HG03575 (cell line): Measurements from ENCODE around the gene VAPA.
"Not testable (repeated sequence)": the region's sequence is repeated elsewhere in the genome, so short reads cannot be mapped to it uniquely, and the experiment has no call there.

Experiments used
- ATAC-seq: cut with Tn5 transposase; IDR thresholded peaks from one replicate; pipeline ENCODE4 v1.9.1; 2021; ENCODE audit not compliant: unreplicated experiment, insufficient number of reproducible peaks, low FRiP score; ENCODE audit errors: extremely low read depth

VAPA gene

DNA sequence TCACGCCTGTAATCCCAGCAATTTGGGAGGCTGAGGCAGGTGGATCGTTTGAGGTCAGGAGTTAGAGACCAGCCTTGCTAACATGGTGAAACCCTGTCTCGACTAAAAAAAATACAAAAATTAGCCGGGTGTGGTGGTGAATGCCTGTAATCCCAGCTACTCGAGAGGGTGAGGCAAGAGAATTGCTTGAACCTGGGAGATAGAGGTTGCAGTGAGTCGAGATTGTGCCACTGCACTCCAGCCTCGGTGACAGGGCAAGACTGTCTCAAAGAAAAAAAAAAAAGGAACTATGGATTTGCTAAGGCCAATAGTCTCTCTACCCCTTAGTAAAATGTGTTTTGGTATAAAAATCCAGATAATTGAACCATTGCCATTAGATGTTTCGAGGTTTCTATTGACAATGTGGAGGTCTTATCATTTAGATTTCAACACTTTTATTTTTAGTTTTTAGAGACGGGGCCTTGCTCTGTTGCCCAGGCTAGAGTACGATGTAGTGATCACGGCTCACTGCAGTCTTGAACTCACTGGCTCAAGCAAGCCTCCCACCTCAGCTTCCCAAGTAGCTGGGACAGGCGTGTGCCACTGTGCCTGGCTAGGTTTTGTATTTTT, 29.2 kb upstream of the VAPA start:
- ATAC-seq = no peak

DNA sequence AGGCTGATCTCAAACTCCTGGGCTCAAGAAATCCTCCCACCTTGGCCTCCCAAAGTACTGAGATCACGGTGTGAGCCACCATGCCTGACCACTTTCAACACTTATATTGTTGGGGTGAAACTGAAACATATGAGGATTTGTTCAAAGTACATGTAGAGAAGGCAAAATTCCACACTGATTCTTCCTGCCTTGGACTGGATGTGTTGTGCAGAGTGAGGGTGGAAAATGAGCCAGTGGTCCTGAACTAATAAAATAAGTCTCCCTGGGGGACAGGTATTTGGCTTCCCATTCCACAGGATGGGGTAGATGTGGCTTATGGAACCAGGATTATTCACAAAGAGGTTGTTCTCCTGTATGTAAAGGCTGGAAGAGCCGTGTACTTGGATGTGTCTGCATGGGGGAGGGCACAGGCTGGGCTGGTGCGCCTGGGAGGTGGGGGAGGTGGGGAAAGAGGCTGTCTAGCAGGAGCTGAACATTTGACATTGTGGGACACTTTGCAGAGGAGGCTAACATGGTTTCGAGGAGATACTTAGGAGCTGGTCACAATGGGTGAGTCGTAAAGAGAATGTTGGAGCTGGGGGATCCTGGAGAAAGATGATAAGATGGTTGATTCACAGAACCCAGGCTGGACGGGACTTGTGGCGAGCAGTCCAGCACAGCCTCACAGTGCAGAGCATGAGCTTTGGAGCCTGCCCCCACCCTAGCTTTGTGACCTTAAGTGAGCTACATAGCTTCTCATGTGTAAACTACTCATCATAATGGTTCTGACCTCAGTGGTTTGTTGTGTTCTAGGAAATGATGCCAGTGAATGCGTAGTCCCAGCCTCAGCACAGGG, 28.4 kb upstream of the VAPA start, which contains the start of gene TXNDC2:
TSS of gene TXNDC2 (plus strand) at position 804 of the 835 bp plus-strand sequence. CDS start 708 bp downstream, outside the sequence.
- no peak for ATAC-seq

DNA sequence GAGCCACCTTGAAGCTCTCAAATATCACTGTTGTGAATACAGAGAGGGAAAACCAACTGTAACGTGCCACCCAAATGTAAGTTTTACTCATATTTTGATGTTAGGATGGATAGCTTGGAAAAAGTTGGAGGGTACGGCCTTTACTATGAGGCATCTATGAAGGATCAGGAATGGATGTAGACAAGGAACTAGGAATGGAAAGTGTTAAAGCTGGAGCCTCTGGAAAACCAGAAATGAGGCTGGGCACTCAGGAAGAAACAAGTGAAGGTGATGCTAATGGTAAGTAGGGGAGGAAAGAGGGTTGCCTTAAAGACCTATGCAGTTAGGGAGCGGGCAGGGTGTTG, 27.8 kb upstream of the VAPA start:
- no peak for ATAC-seq

DNA sequence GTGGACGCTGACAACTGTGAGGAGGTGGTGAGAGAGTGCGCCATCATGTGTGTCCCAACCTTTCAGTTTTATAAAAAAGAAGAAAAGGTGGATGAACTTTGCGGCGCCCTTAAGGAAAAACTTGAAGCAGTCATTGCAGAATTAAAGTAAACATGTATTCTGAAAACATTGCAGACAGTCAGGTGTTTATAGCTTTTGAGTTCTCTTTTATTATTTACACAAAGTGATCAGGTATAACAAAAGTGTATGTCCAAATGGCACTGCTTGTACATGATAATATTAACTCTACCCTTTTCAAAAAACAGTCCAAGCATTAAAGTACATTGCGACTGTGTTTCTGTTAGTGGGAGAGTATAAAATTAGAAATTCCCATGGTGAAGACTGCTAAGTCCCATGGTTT, 25.8 kb upstream of the VAPA start:
- no peak for ATAC-seq

DNA sequence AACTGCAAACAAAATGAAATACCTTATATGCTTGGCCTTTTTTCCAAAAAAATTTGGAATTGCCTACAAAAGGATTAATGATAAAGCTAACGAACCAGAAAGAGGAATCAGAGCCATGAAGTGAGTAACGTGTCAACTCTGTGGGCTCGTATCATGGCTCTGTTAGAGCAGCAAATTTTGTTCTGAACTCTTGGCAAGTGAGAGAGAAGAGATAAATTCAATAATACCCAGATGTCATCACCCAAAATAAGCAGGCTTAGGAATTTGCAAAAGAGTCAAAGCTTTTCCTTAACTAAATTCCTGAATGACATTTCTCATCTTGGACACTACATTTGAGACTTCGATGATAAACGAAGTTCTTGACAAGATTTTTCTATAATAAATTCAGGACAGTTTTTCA, 23.6 kb upstream of the VAPA start:
- ATAC-seq = no peak

DNA sequence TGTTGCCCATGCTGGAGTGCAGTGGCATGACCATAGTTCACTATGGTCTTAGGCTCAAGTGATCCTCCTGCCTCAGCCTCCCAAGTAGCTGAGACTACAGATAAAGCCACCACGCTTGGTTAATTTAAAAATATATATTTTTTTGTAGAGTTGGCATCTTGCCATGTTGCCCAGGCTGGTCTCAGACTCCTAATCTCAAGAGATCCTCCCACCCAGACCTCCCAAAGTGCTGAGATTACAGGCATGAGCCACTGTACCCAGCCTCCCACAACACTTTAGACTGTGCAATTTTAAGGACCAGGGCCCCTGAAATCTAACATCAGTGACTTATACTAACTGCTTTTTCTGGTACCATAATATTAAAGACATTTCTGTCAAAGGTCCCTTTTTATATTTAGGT, 22.9 kb upstream of the VAPA start:
- no peak for ATAC-seq

DNA sequence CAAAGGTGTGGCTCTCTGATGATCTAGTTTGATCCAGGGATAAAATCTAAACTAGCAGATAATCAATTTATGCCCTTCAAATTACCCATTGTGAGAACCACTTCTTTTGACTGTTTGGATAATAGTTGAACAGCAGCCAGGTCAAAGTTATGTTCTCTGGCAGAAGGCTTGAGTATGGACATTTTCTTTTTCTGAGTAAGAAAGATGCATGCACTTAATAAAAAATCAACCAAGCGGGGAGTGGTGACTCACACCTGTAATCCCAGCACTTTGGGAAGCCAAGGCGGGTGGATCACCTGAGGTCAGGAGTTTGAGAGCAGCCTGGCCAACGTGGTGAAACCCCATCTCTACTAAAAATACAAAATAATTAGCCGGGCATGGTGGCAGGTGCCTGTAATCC, 22.3 kb upstream of the VAPA start:
- not testable (repeated sequence) for ATAC-seq

DNA sequence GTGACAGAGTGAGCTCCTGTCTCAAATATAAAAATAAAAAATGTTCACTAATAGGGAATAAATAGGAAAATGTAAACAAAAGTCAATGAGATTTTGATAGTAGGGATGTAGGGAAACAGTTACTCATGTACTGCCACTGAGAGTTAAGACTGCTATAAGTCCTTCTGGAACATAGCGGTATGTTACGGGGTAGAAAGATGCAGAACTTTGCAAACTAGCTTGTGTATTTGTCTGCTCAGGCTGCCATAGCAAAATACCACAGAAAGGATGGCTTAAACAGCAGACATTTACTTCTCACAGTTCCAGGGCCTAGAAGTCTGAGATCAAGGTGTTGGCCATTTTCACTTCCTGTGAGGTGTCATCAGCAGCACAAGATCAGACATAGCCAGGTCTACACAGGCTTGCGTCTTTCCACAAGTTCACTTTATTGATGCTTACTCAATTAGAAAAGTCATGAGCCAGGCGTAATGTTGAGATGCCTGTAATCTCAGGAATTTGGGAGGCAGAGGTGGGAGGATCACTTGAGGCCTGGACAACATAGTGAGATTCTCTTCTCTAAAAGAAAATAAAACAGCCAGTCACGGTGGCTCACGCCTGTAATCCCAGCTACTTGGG, 19.3 kb upstream of the VAPA start:
- no peak for ATAC-seq

DNA sequence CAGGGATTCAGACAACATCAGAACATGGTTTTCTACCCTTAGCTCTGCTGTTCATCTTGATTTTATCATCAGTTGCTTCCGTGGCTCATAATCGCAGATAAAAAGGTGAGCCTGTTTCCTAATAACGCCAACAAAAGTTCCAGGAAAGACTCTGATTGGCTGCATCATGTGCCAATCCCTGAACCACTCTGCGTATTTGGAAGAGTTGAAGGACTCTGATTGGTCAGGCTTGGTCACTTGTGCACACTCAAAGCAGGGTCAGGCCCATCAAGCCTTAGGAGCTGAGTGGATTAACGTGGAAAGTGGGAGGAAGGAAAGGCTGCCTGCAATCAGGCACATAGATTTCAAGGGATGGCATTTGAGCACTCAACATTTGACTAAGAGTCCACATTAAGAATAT, 16.7 kb upstream of the VAPA start:
- ATAC-seq = no peak

DNA sequence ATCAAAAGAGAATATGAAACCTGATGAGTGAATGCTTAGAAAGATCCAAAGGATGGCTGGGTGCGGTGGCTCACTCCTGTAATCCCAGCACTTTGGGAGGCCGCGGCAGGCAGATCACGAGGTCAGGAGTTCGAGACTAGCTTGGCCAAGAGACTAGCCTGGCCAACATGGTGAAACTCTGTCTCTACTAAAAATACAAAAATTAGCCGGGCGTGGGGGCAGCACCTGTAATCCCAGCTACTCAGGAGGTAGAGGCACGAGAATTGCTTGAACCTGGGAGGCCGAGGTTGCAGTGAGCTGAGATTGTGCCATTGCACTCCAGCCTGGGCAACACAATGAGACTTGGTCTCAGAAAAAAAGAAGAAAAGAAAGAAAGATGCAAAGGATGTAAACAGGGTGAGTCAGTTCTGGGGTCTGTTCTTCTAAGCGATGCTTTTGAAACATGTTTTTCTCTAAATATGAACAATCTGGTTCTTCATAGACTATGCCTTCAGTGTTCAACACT, 16.0 kb upstream of the VAPA start:
- ATAC-seq = not testable (repeated sequence)

DNA sequence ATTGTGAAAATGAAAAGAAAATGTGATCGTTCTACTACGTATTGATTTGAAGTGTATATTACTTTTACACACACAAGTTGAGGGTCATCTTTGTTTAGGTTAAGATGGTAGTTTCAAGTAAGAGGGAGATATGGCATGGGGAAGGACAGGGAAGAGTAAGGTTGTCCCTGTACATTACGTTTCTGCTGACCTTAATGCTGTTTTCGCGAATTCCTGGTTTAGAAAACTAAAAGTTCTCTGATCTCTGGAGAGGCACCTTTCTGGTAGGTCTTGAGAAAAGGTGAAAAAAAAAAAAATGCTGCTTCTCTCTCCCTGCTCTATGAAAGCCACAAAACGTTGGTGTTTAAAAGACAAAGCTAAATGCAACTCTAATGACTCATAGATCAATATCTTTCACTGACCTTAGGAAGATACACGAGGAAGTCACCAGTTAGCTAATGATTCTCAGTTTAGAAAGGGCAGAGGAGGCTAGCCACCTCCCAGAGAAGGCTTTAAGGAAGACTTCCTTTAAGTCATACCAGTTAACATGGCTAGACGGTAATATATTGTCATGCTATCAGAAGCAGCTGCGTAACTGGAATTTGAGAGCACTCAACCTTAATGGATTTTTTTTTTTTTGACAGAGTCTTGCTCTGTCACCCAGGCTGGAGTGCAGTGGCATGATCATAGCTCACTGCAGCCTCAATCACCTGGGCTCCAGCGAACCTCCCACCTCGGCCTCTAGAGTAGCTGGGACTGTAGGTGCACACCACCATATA, 14.8 kb upstream of the VAPA start:
- no peak for ATAC-seq

DNA sequence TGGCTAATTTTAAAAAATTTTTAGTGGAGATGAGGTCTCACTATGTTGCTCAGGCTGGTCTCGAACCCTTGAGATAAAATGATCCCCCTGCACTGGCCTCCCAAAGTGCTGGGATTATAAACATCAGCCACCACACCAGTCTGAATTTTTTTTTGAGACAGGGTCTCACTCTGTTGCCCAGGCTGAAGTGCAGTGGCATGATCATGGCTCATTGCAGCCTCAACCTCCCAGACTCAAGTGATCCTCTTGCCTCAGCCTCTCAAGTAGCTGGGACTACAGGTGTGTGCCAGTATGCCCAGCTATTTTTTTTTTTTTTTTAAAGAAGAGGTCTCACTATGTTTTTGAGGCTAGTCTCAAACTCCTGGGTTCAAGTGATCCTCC, 14.3 kb upstream of the VAPA start:
- ATAC-seq = not testable (repeated sequence)

DNA sequence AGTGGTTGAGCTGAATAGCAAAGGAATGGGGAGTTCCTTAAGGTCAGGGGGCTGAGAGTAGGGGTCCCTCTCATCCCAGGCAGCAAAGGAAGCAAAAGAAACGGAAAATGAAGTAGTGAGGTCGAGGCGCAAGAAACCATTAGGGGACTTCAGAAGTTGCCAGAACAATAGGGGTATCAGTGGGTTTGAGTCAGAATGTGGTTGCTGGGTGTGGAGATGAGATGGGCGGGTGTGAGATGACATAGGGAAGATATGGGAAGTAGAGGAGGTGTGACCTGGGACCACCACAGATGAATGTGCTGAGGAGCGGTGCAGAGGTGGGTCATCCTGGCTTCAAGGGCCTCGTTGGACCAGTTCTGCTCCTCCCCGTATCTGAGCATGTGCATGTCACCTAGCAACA, 13.1 kb upstream of the VAPA start:
- no peak for ATAC-seq

DNA sequence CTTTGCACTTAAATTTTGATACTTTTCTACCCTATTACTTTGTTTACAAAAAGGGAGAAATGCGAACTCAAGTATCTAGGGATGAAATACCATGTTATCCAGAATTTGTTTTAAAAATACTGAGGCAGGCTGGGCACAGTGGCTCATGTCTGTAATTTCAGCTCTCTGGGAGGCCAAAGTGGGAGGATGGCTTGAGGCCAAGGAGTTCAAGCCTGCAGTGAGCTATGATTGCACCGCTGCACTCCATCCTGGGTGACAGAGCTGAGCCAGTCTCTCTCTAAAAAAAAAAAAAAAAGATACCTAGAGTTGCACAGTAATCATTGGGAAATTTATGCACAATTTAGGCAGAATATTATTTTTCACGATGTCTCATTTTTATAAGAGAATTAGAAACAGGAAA, 12.4 kb upstream of the VAPA start:
- ATAC-seq = no peak

DNA sequence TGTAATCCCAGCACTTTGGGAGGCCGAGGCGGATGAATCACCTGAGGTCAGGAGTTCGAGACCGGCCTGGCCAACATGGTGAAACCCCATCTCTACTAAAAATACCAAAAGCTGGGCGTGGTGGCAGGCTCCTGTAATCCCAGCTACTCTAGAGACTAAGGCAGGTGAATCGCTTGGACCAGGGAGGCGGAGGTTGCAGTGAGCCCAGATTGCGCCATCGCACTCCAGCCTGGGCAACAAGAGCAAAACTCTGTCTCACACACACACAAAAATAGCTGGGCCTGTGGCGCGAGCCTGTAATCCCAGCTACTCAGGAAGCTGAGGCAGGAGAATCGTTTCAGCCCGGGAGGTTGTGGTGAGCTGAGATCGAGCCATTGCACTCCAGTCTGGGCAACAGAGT, 11.6 kb upstream of the VAPA start:
- not testable (repeated sequence) for ATAC-seq

DNA sequence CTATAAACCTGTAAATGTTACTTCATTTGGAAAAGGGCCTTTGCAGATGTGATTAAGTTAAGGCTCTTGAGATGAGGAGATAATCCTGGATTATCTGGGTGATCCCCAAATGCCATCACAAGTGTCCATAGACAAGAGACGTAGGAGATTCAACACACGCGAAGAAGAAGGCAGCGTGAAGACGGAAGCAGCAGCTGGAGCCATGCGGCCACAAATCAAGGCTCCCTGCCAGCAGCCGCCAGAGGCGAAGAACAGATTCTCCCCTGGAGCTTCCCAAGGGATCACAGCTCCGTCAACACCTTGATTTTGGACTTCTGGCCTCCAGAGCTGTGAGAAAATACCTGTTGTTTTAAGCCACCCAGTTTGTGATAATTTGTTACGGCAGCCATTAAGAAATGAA, 11.0 kb upstream of the VAPA start:
- ATAC-seq = no peak

DNA sequence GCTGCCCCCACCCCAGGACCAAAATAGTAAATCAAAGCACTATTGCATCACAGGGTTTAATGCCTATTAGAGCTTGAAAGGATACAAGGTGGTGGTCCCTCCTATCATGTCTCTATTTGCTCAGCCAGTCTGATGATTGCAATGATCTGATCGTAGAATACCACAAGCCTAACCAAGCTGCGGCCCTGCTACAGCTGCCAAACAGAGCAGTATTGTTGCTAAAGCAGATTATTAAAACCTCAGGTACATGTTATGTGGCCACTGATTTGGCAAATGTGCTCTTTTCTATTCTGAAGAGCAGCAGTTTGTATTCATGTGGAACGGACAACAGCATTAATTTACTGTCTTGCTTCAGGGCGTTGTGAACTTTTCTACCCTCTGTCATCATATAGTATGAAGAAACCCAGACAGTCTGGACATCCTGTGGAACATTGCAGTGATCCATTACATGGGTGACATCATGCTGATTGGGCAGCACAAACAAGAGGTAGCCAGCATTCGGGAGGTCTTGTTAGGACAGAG, 8.4 kb upstream of the VAPA start:
- no peak for ATAC-seq

DNA sequence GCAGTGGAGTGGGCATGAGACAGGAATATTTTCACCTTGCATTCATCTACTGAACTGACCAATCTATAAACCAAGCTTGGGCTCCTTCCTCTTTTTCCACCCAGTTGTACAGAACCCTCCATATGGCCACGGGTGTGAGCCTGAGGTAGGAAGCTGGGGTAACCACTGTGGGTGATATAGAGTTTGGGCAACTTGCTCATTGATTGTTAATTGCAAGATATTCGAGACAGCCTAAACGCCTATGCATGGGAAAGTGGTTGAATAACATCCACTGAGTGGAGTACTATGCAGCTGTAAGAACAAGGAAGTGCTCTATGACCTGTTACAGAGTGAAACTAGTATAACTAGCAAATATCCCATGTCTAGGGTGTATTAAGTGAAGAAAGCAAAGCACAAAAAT, 7.3 kb upstream of the VAPA start:
- no peak for ATAC-seq

DNA sequence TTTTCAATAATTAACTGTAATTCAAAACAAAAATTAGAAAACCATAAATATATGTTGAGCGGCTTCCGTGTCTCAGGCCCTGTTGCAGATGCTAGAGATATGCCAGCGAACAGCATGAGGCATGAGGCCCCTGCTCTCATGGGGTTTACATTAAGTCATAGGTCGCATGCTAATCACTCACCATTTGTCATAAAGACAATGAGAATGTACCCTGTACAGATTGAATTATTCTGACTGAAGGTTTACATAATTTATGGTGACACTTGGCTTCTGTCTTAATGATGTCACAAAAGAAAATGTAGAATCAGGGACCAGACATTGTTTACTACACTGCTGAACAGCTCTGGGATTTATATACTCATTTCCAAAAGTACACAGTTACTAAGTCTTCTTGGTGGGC, 5.9 kb upstream of the VAPA start:
- no peak for ATAC-seq
